OCI-LY7 (cell line): ENCODE results near the gene MS4A14.

ENCODE experiments used
- CTCF ChIP-seq: fragments of 200-600 bp; sonication (generic); conservative IDR thresholded peaks from 2 replicates; pipeline ENCODE4 v1.5.1; 2014; ENCODE audit warnings: mild to moderate bottlenecking, antibody characterized with exemption, low read length, moderate library complexity, mixed read lengths
- EZH2phosphoT487 ChIP-seq: fragments of 200-600 bp; sonication (generic); IDR thresholded peaks from 2 replicates; pipeline ENCODE4 v1.6.1; 2018; ENCODE audit warnings: low read depth, borderline replicate concordance, mild to moderate bottlenecking, mixed run types, antibody characterized with exemption, low read length, moderate library complexity, mixed read lengths

GRCh38 chr11:60375316-60375715, 20.9 kb upstream of the MS4A14 start:
- no peak for TF ChIP-seq CTCF
- no peak for TF ChIP-seq EZH2phosphoT487
